Epidermal melanocyte (primary cell): ENCODE results near the gene SOX9.

Source experiments
- DNase-seq: peaks from one replicate; pipeline ENCODE4 v3.0.0; 2011; ENCODE audit warnings: low spot score; ENCODE audit not compliant: insufficient read length

Gene SOX9

GRCh38 chr17:72162569-72162968 lies 41.7 kb downstream of the SOX9 start:
- no peak for DNase-seq

GRCh38 chr17:72163474-72163873 lies 42.7 kb downstream of the SOX9 start:
- no peak for DNase-seq

- DNase-seq = no peak
Measured at GRCh38 chr17:72164158-72164739, 43.4 kb downstream of the SOX9 start.

GRCh38 chr17:72165192-72165866 lies 44.5 kb downstream of the SOX9 start:
- no peak for DNase-seq

- no peak for DNase-seq
Measured at GRCh38 chr17:72165867-72166439, 45.1 kb downstream of the SOX9 start.

GRCh38 chr17:72167593-72167992 lies 46.8 kb downstream of the SOX9 start:
- DNase-seq = no peak

- no peak for DNase-seq
Measured at GRCh38 chr17:72169823-72170222, 49.0 kb downstream of the SOX9 start.

- DNase-seq = no peak
Measured at GRCh38 chr17:72171703-72172667, 51.2 kb downstream of the SOX9 start.

- DNase-seq = no peak
Measured at GRCh38 chr17:72173499-72174116, 52.8 kb downstream of the SOX9 start.

GRCh38 chr17:72175263-72175662 lies 54.4 kb downstream of the SOX9 start:
- DNase-seq = no peak
